ENCODE results near the gene KLHL1. TPM values are rescaled to one million over a fixed set of nuclear protein-coding genes. Genes with fewer than 3 reads are reported as not detected.
"Not testable (repeated sequence)": the region's sequence is repeated elsewhere in the genome, so short reads cannot be mapped to it uniquely, and the experiment has no call there.

Gene KLHL1
- polyA plus RNA-seq (ENCODE audit: insufficient read length in 3 of 3), result 1 to 10 TPM in 2 of 3 donors, under 1 TPM in 1; 0.69 to 1.1 (median 1.1) TPM

DNA sequence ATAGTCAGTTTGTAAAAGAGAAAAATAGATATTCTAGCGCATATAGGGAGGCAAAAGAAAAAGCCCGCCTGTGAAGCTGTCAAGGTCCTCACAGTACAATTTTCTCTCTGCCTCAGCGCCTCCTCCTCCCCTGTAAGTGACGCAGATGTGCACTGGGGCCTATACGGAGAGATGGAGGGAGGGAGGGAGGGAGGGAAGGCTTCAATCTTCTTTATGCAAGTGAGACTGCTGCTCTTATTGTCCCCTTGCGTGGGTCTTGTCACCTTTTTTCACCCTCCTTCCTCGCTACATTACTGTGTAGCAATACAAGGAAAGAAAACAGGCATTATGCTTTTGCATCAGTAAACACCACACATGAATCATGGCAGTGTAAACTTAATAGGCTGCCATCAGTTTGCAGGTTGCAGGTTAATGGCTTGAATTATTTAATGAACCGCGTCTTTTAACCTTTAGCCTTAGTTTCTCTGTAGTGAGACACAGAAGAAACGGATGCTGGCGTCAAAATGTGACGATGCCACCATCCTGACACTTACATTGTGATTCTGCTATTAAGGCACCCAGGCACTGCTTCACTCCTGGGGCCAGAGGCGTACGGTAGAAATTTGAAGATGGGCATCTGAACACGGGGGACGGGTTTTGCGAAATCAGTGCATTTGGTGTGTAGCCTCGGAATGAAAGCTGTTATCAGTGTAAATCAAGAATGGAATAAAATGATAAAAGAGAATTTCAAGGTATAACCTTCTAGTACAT lies at the start of gene KLHL1:
Gene KLHL1 (minus strand): TSS at position 97 of the 750 bp plus-strand sequence. CDS start 753 bp downstream, outside the sequence.
- DNase-seq (ENCODE audit: low read depth in 3 of 3, low spot score in 2 of 3), result peak in 1 of 3 donors; percentile 24

GRCh38 chr13:70142658-70143057 lies 34.4 kb upstream of the KLHL1 start:
- not testable (repeated sequence) for DNase-seq (ENCODE audit: low read depth in 3 of 3, low spot score in 2 of 3)

DNA sequence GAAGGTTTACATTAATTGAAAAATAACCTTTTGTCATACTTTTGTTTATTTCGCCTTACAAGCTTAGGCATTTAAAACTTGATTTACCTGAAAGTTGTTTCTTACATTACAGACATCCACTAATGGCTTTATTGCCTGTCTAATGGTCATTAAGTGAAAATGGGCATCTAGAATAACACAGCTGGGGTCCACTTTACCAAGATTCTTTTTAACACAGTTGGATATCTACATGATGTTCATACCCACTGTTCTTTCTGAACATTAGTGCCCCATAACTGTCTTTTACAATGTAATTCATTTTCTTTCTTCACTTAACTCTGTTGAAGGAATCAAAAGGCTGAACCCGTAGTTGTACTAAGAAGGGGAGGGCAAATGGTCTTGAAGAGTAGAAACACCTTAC lies 19.8 kb upstream of the KLHL1 start:
- DNase-seq (ENCODE audit: low read depth in 3 of 3, low spot score in 2 of 3), result no peak

- DNase-seq (ENCODE audit: low read depth in 3 of 3, low spot score in 2 of 3), result no peak
Measured at GRCh38 chr13:70125693-70126092, 17.4 kb upstream of the KLHL1 start.

GRCh38 chr13:70117338-70117905 lies 9.2 kb upstream of the KLHL1 start:
- no peak for DNase-seq (ENCODE audit: low read depth in 3 of 3, low spot score in 2 of 3)

- no peak for DNase-seq (ENCODE audit: low read depth in 3 of 3, low spot score in 2 of 3)
Measured at GRCh38 chr13:70107498-70108281, 562 bp downstream of the KLHL1 start, which contains the start of gene ATXN8OS. Gene ATXN8OS, plus strand, starts transcription at chr13:70107826.

GRCh38 chr13:70107125-70107497 lies 1.1 kb downstream of the KLHL1 start:
- no peak for DNase-seq (ENCODE audit: low read depth in 3 of 3, low spot score in 2 of 3)

- DNase-seq (ENCODE audit: low read depth in 3 of 3, low spot score in 2 of 3), result no peak
Measured at GRCh38 chr13:70104481-70104880, 3.8 kb downstream of the KLHL1 start.

DNA sequence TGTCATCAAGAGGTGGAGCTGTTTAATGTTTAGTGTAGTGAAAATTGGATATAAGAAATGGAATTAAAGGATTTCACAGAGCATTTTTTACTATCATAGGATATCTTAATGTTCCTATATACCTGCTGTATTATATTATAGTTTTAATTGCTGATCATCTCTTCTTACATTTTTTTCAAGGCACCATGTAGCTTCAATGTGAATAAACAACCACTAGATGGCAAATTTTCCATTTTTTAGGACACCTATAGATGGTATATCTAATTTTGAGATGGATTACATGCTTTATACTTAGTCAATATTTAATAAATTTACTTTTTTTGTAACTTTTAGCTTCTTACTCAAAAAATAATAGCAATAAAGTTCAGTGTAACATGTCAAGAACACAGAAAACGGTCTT lies 9.6 kb downstream of the KLHL1 start:
- DNase-seq (ENCODE audit: low read depth in 3 of 3, low spot score in 2 of 3), result no peak

GRCh38 chr13:70090036-70090723 lies 18.1 kb downstream of the KLHL1 start:
- DNase-seq (ENCODE audit: low read depth in 3 of 3, low spot score in 2 of 3), result no peak

DNA sequence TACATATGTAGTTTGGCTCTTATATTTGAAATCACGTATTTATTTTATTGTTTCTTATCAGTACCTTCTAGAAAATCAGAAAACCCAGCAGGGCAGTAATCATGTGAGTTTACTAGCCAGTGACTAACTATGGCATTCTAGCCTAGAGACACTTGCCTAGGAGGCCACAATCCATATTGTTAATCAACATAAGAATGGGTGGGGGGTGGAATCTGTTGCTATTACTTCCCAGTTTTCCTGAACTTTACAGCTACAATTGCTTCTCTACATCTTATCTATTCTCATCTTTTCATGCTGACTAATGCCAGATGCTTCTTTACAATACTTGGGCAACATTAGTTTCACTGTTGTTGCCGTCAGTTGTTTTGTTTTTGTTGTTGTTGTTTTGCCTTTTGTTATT lies 19.3 kb downstream of the KLHL1 start:
- DNase-seq (ENCODE audit: low read depth in 3 of 3, low spot score in 2 of 3), result no peak

DNA sequence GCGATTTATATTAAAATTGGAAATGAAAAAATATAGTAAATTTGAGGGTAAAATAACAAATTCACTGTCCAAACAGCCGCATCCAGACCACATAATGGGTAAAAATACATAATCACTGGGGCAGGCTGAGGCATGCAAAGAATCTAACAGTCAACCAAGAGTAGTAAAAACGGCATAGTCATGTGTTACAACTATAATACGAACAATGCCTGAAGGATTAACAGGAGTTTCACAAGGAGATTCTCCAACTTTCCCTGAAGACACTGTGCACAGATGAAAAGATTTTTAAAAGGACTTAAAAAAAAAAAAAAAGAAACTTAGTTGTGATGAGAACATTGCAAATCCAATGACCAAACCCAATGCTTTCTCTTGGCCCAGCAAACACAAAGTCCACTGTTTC lies 21.0 kb downstream of the KLHL1 start:
- DNase-seq (ENCODE audit: low read depth in 3 of 3, low spot score in 2 of 3), result no peak

DNA sequence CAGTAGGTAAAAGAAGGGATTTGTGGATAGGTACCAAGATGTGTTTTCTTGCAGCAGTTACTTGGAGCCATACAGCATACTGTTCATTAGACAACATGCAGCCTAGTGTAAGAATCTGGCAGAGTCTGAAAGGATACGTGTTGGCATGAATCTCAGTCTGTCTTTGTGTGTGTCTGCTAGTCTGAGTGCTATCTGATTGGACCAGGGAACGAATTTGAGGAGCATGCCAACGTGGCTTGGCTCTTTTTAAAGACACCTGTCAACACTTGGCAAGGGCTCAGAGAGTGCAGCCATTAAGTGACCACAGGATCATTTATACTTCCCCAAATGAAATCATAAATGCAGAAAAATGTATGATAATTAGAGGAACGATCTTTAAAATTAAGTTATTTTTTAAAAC lies 28.2 kb downstream of the KLHL1 start:
- no peak for DNase-seq (ENCODE audit: low read depth in 3 of 3, low spot score in 2 of 3)

DNA sequence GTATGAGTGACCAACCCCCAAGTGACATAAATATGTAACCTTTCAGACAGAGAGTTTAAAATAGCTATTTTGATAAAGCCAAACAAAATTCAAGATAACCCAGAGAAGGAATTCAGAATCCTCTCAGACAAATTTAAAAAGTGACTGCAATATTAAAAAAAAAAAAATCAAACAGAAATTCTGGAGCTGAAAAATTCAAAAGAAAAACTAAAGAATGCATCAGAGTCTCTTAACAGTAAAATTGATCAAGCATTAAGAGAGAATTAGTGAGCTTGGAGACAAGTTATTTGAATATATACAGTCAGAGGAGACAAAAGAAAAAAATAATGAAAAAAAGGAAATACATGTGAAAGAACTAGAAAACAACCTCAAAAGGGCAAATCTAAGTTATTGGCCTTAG lies 53.7 kb downstream of the KLHL1 start:
- DNase-seq (ENCODE audit: low read depth in 3 of 3, low spot score in 2 of 3), result no peak

DNA sequence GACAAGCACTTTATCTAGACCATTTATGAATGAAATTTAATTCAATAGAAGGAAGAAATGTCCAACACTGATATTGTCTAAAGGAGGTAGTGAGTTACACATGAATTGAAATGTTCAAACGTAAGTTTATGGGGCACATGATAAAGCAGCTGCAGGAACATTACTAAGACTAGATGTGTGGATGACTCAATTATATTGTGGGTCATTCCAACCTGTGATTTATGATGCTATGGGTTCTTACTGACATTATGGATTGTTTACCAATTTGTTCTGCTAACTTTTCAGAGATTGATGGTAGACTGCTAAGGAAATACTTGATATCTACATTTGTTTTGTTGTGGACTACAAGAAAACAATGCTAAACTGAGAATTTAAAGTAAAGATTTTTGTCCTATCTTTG lies 56.7 kb downstream of the KLHL1 start:
- DNase-seq (ENCODE audit: low read depth in 3 of 3, low spot score in 2 of 3), result no peak

- DNase-seq (ENCODE audit: low read depth in 3 of 3, low spot score in 2 of 3), result no peak
Measured at GRCh38 chr13:70043685-70044084, 64.6 kb downstream of the KLHL1 start.

DNA sequence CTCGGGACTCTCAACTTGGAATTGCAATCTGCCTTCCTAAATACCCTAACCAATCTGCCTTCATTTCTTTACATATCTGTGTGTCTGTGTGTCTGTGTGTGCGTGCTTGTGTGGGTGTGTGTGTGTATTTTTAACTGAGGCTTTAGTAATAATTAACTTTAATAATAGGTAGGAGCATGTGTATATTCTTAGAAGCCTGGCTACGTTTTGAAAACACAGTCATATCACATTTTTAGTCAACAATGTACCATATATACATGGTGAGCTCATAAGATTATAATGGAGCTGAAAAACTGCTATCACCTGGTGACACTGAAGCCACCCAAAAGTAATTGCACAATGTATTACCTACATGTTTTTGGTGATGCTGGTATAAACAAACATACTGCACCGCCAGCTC lies 66.1 kb downstream of the KLHL1 start:
- no peak for DNase-seq (ENCODE audit: low read depth in 3 of 3, low spot score in 2 of 3)

DNA sequence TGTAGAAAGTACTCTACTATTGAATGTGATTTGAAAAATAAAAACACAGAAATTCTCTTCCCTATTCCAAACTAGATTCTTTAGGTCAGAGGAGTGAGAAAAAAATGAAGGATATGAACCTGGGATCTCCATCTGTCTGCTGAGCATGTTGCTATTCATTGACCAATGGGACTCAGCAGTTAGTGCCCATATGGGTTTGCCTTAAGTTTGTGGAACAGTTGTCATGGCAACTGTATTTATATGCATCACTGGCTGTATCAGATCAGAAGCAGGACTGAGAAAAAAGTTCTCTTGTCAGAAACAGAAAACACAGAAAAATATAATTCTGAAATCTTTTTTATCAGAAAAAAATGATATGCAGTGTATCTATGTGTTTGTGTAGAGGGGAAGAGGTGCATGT lies 74.0 kb downstream of the KLHL1 start:
- DNase-seq (ENCODE audit: low read depth in 3 of 3, low spot score in 2 of 3), result no peak

GRCh38 chr13:70027551-70027950 lies 80.7 kb downstream of the KLHL1 start:
- DNase-seq (ENCODE audit: low read depth in 3 of 3, low spot score in 2 of 3), result no peak

- no peak for DNase-seq (ENCODE audit: low read depth in 3 of 3, low spot score in 2 of 3)
Measured at GRCh38 chr13:70023516-70023915, 84.7 kb downstream of the KLHL1 start.

DNA sequence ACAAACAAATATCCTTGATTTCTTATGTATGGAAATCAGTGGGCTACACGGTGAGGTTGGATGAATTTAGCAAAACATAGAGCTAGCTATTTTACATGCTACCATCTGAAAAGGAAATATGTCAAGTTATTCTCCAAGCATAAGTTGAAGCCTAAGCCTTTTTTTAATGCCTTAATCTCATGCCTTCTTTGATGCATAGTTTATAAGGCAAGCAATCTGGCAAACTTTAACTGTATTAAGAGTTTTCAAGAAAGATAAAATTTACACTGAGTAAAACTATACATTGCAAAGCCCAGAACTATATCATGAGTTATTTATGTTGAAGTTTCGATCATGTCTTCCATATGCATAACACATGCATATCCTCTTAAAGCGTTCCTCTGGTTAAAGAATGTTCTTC lies 85.6 kb downstream of the KLHL1 start:
- no peak for DNase-seq (ENCODE audit: low read depth in 3 of 3, low spot score in 2 of 3)

All from right renal cortex interstitium (tissue), 3 donors.